ENCODE measurements around the gene PARD3B. TPM values are rescaled to one million over a fixed set of nuclear protein-coding genes. Genes with fewer than 3 reads are reported as not detected.

Gene PARD3B
- total RNA-seq, 1 donor from 2014 or later: 0.66 TPM

- DNase-seq: no peak
- H3K4me3 Mint-ChIP-seq (ENCODE audit: unreplicated experiment): no peak overlapping the region
- no peak overlapping the region for H3K27ac Mint-ChIP-seq (ENCODE audit: unreplicated experiment)
- H3K27me3 Mint-ChIP-seq (ENCODE audit: unreplicated experiment): no peaks in the 10 kb centered on the region
- no peaks in the 10 kb centered on the region for H3K36me3 Mint-ChIP-seq (ENCODE audit: unreplicated experiment)
- H3K4me1 Mint-ChIP-seq (ENCODE audit: low read depth, unreplicated experiment): no peaks in the 10 kb centered on the region
- TF ChIP-seq, protein P1, sequence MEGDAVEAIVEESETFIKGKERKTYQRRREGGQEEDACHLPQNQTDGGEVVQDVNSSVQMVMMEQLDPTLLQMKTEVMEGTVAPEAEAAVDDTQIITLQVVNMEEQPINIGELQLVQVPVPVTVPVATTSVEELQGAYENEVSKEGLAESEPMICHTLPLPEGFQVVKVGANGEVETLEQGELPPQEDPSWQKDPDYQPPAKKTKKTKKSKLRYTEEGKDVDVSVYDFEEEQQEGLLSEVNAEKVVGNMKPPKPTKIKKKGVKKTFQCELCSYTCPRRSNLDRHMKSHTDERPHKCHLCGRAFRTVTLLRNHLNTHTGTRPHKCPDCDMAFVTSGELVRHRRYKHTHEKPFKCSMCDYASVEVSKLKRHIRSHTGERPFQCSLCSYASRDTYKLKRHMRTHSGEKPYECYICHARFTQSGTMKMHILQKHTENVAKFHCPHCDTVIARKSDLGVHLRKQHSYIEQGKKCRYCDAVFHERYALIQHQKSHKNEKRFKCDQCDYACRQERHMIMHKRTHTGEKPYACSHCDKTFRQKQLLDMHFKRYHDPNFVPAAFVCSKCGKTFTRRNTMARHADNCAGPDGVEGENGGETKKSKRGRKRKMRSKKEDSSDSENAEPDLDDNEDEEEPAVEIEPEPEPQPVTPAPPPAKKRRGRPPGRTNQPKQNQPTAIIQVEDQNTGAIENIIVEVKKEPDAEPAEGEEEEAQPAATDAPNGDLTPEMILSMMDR (IDR thresholded peaks at IDR 0.05; ENCODE audit: partially characterized antibody, unreplicated experiment): no peak
- no peaks in the 10 kb centered on the region for H3K9me3 Mint-ChIP-seq (ENCODE audit: unreplicated experiment)
Observed at GRCh38 chr2:205408696-205409095, 863.4 kb downstream of the PARD3B start.

DNA sequence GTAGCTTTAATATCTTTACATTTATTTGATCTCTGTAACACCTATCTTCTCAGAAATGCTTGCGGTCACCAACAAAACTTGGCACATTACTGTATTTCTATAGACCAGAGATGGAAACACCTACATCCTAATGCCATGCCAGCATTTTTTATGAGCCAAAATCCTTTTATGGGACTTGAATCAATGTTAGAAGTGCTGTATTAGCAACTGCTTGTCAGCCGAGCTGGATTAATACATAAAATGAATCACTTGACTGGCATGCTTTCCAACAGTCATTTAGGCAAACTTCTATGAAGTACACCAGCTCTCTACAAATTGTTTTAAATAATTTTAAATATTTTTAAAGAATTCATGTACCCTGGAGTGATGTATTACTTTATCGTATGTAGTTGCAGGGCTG is 864.1 kb downstream of the PARD3B start:
- TF ChIP-seq, protein P1 (IDR thresholded peaks at IDR 0.05; ENCODE audit: partially characterized antibody, unreplicated experiment): no peak
- Mint-ChIP-seq H3K4me1 (ENCODE audit: low read depth, unreplicated experiment) (no peaks in the 10 kb centered on the region), H3K4me3 (ENCODE audit: unreplicated experiment) (no peak overlapping the region), H3K27ac (ENCODE audit: unreplicated experiment) (no peak overlapping the region), H3K9me3 (ENCODE audit: unreplicated experiment) (no peaks in the 10 kb centered on the region), H3K36me3 (ENCODE audit: unreplicated experiment) (no peaks in the 10 kb centered on the region), H3K27me3 (ENCODE audit: unreplicated experiment) (no peaks in the 10 kb centered on the region)
- DNase-seq: no peak

- no peaks in the 10 kb centered on the region for H3K36me3 Mint-ChIP-seq (ENCODE audit: unreplicated experiment)
- DNase-seq: no peak
- no peak overlapping the region for H3K4me3 Mint-ChIP-seq (ENCODE audit: unreplicated experiment)
- no peaks in the 10 kb centered on the region for H3K4me1 Mint-ChIP-seq (ENCODE audit: low read depth, unreplicated experiment)
- H3K9me3 Mint-ChIP-seq (ENCODE audit: unreplicated experiment): no peaks in the 10 kb centered on the region
- H3K27me3 Mint-ChIP-seq (ENCODE audit: unreplicated experiment): no peaks in the 10 kb centered on the region
- no peak overlapping the region for H3K27ac Mint-ChIP-seq (ENCODE audit: unreplicated experiment)
- TF ChIP-seq, protein P1 (IDR thresholded peaks at IDR 0.05; ENCODE audit: partially characterized antibody, unreplicated experiment): no peak
Observed at GRCh38 chr2:205411558-205411957, 866.3 kb downstream of the PARD3B start.

DNA sequence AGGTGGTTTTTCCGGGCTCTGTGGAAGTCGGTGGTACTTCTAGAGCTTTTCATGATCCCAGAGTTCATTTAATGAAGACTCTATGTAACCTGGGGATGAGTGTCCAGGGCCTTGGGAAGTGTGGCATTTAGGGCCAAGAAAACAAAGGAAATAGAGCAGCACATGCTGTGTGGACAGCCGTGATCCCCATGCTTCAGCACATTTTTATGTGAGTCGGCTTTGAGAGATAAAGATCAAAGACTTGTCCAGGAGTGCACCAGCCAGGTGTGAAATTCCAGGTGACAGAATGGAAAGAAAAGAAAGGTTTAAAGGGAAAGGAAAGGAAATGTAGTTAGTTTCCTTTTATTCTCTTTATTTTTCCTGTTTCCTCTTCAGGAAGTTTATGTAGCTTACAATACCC is 879.1 kb downstream of the PARD3B start:
- Mint-ChIP-seq H3K36me3 (ENCODE audit: unreplicated experiment) (peaks cover 3% of the 10 kb centered on the region), H3K4me1 (ENCODE audit: low read depth, unreplicated experiment) (no peaks in the 10 kb centered on the region), H3K9me3 (ENCODE audit: unreplicated experiment) (no peaks in the 10 kb centered on the region), H3K4me3 (ENCODE audit: unreplicated experiment) (no peak overlapping the region), H3K27me3 (ENCODE audit: unreplicated experiment) (peaks cover 1% of the 10 kb centered on the region), H3K27ac (ENCODE audit: unreplicated experiment) (no peak overlapping the region)
- TF ChIP-seq, protein P1 (IDR thresholded peaks at IDR 0.05; ENCODE audit: partially characterized antibody, unreplicated experiment): no peak
- no peak for DNase-seq

DNA sequence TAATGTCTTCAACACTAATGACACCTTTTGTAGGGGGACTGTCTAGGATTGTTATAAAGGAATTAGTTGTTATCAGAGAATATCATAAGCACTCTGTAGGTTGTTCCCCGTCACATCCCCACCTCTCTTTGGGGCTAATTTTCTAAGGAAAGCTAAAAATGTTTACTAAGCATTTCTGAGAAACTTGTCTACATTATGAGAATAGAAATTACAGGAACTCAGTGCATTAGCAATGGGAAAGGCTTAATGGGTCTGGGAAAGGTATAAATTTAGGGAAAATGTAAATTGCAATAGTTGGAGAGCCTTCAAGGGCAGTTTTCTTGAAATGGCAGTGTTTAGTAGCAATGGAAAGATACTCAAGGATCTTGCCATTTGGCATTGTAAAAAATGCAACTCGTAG is 879.8 kb downstream of the PARD3B start:
- H3K27me3 Mint-ChIP-seq (ENCODE audit: unreplicated experiment): peaks cover 1% of the 10 kb centered on the region
- DNase-seq: no peak
- H3K9me3 Mint-ChIP-seq (ENCODE audit: unreplicated experiment): no peaks in the 10 kb centered on the region
- no peaks in the 10 kb centered on the region for H3K4me1 Mint-ChIP-seq (ENCODE audit: low read depth, unreplicated experiment)
- H3K27ac Mint-ChIP-seq (ENCODE audit: unreplicated experiment): no peak overlapping the region
- TF ChIP-seq, protein P1 (IDR thresholded peaks at IDR 0.05; ENCODE audit: partially characterized antibody, unreplicated experiment): no peak
- H3K36me3 Mint-ChIP-seq (ENCODE audit: unreplicated experiment): peaks cover 3% of the 10 kb centered on the region
- H3K4me3 Mint-ChIP-seq (ENCODE audit: unreplicated experiment): no peak overlapping the region
